SK-N-SH (cell line): ENCODE data around the gene FHOD3.

Source experiments
- EP300 ChIP-seq, 2 experiments: IDR thresholded peaks; 2 replicates each; pipeline versions ENCODE4 v1.4.0 to v1.6.1; 2012; ENCODE audit warnings: borderline replicate concordance in 1 of 2, low read depth in 1 of 2, low read length in 1 of 2
- NRF1 ChIP-seq: IDR thresholded peaks from 2 replicates; pipeline ENCODE4 v1.6.1; 2012; ENCODE audit warnings: low read depth, mild to moderate bottlenecking, low read length
- POLR2AphosphoS5 ChIP-seq: IDR thresholded peaks from 2 replicates; pipeline ENCODE4 v1.6.1; 2012; ENCODE audit warnings: low read depth, low read length

DNA sequence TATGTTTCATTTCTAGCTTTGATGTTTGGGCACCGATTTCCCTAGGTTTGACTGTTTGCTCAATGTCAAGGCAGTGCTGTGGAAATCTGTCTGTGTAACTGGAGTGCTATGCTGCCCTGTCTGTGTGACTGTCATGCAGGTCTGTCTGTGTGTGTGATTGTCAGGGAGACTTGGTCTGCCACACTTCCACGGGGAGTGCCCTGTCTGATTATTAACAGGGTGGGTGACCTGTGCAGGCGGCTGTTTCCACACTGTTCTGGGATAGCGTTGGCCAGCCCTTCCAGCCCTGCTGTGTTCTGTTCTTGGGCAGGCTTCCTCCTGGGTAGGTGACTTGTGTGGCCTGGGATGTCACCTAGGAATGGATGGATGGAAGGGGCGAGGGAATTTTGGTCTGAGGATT, 85.3 kb downstream of the FHOD3 start:
- TF ChIP-seq NRF1 (no peak), POLR2AphosphoS5 (no peak), EP300 (IDR thresholded peaks at IDR 0.05; ENCODE audit: borderline replicate concordance in 1 of 2, low read depth in 1 of 2, low read length in 1 of 2) (no peak)
